Measurements from ENCODE around the gene LBH. TPM values are rescaled to one million over a fixed set of nuclear protein-coding genes. Genes with fewer than 3 reads are reported as not detected.
"Not testable (repeated sequence)": the region's sequence is repeated elsewhere in the genome, so short reads cannot be mapped to it uniquely, and the experiment has no call there.

Gene LBH
- total RNA-seq, 4 donors from 2014 or later, result 7.0 to 37.8 (median 16.3) TPM

- intact Hi-C loops (cut with DNase I; ENCODE audit: low total_unique reads), result no loop called here
- peak; percentile 34 for DNase-seq
- in situ Hi-C loops (cut with MboI; ENCODE audit: low pct_ligation_motif_present in 1 of 4, low pct_unique_long_range_greater_than_20kb in 1 of 4, low sequenced_read_pairs in 3 of 4), result no loop called here
- TF ChIP-seq POLR2AphosphoS5 (IDR thresholded peaks at IDR 0.05) (no peak), POLR2A (IDR thresholded peaks at IDR 0.05) (no peak), EP300 (IDR thresholded peaks at IDR 0.05; ENCODE audit: low read depth) (no peak), CTCF (IDR thresholded peaks at IDR 0.05) (no peak)
- Histone ChIP-seq H3K27ac (peak overlapping the region; percentile 10 to 66 (median 58)), H3K27me3 (no peaks in the 10 kb centered on the region), H3K36me3 (no peaks in the 10 kb centered on the region), H3K4me1 (peaks cover 0 to 11% (median 5%) of the 10 kb centered on the region in 4 donors), H3K4me3 (no peak overlapping the region), H3K9me3 (no peaks in the 10 kb centered on the region)
- 20 to 64% methylated on average over 1 to 7 of the region's 7 CpGs for WGBS, 2 donors (ENCODE audit: low coverage in 1 of 2)
Observed at GRCh38 chr2:30266051-30266621, 34.8 kb downstream of the LBH start.

GRCh38 chr2:30266705-30267104, 35.4 kb downstream of the LBH start:
- H3K27me3 ChIP-seq, result no peaks in the 10 kb centered on the region
- WGBS, 2 donors (ENCODE audit: low coverage in 1 of 2), result 89% methylated on average over 5 of the region's 5 CpGs; no CpG with 5 or more reads in 1 of the 2 donors
- peak overlapping the region in 2 of 4 donors; percentile 55 to 60 for H3K27ac ChIP-seq
- TF ChIP-seq CTCF (IDR thresholded peaks at IDR 0.05), result no peak
- no peak for TF ChIP-seq EP300 (IDR thresholded peaks at IDR 0.05; ENCODE audit: low read depth)
- no peak for TF ChIP-seq POLR2A (IDR thresholded peaks at IDR 0.05)
- no peak for TF ChIP-seq POLR2AphosphoS5 (IDR thresholded peaks at IDR 0.05)
- no peak for DNase-seq
- no peak overlapping the region for H3K4me3 ChIP-seq
- in situ Hi-C loops (cut with MboI; ENCODE audit: low pct_ligation_motif_present in 1 of 4, low pct_unique_long_range_greater_than_20kb in 1 of 4, low sequenced_read_pairs in 3 of 4), result no loop called here
- H3K4me1 ChIP-seq, result peaks cover 0 to 11% (median 5%) of the 10 kb centered on the region in 4 donors
- H3K36me3 ChIP-seq, result no peaks in the 10 kb centered on the region
- intact Hi-C loops (cut with DNase I; ENCODE audit: low total_unique reads), result no loop called here
- H3K9me3 ChIP-seq, result no peaks in the 10 kb centered on the region

GRCh38 chr2:30267161-30267975, 36.0 kb downstream of the LBH start:
- Histone ChIP-seq H3K27ac (peak overlapping the region in 2 of 4 donors; percentile 55 to 60), H3K9me3 (no peaks in the 10 kb centered on the region), H3K27me3 (no peaks in the 10 kb centered on the region), H3K4me3 (no peak overlapping the region), H3K36me3 (no peaks in the 10 kb centered on the region), H3K4me1 (peaks cover 0 to 11% (median 5%) of the 10 kb centered on the region in 4 donors)
- TF ChIP-seq POLR2A (IDR thresholded peaks at IDR 0.05) (no peak), POLR2AphosphoS5 (IDR thresholded peaks at IDR 0.05) (no peak), CTCF (IDR thresholded peaks at IDR 0.05) (no peak), EP300 (IDR thresholded peaks at IDR 0.05; ENCODE audit: low read depth) (no peak)
- intact Hi-C loops (cut with DNase I; ENCODE audit: low total_unique reads) (no loop called here), in situ Hi-C loops (cut with MboI; ENCODE audit: low pct_ligation_motif_present in 1 of 4, low pct_unique_long_range_greater_than_20kb in 1 of 4, low sequenced_read_pairs in 3 of 4) (no loop called here)
- peak; percentile 19 for DNase-seq
- WGBS, 2 donors (ENCODE audit: low coverage in 1 of 2), result 73 to 84% methylated on average over 5 to 13 of the region's 13 CpGs

GRCh38 chr2:30268296-30268871, 37.0 kb downstream of the LBH start:
- WGBS, 2 donors (ENCODE audit: low coverage in 1 of 2), result 84% methylated on average over 5 of the region's 5 CpGs; no CpG with 5 or more reads in 1 of the 2 donors
- TF ChIP-seq EP300 (IDR thresholded peaks at IDR 0.05; ENCODE audit: low read depth), result no peak
- TF ChIP-seq POLR2AphosphoS5 (IDR thresholded peaks at IDR 0.05), result no peak
- TF ChIP-seq CTCF (IDR thresholded peaks at IDR 0.05), result no peak
- TF ChIP-seq POLR2A (IDR thresholded peaks at IDR 0.05), result no peak
- Histone ChIP-seq H3K36me3 (no peaks in the 10 kb centered on the region), H3K4me1 (peaks cover 3 to 17% (median 7%) of the 10 kb centered on the region in 4 donors), H3K9me3 (no peaks in the 10 kb centered on the region), H3K4me3 (no peak overlapping the region), H3K27me3 (no peaks in the 10 kb centered on the region), H3K27ac (no peak overlapping the region)
- intact Hi-C loops (cut with DNase I; ENCODE audit: low total_unique reads), result no loop called here
- in situ Hi-C loops (cut with MboI; ENCODE audit: low pct_ligation_motif_present in 1 of 4, low pct_unique_long_range_greater_than_20kb in 1 of 4, low sequenced_read_pairs in 3 of 4), result no loop called here
- no peak for DNase-seq

- peaks cover 5 to 25% (median 11%) of the 10 kb centered on the region in 4 donors for H3K4me1 ChIP-seq
- H3K27ac ChIP-seq; in situ Hi-C loops (cut with MboI; ENCODE audit: low pct_ligation_motif_present in 1 of 4, low pct_unique_long_range_greater_than_20kb in 1 of 4, low sequenced_read_pairs in 3 of 4); H3K4me3 ChIP-seq; DNase-seq; H3K36me3 ChIP-seq; intact Hi-C loops (cut with DNase I; ENCODE audit: low total_unique reads); H3K27me3 ChIP-seq; H3K9me3 ChIP-seq: not testable (repeated sequence)
- 95% methylated on average over 16 of the region's 16 CpGs; no CpG with 5 or more reads in 1 of the 2 donors for WGBS, 2 donors (ENCODE audit: low coverage in 1 of 2)
Observed at GRCh38 chr2:30269114-30269770, 37.9 kb downstream of the LBH start.
